K562 (cell line): ENCODE measurements around the gene LIMS1. TPM values are rescaled to one million over a fixed set of nuclear protein-coding genes. Genes with fewer than 3 reads are reported as not detected.

Experiments used
- ADNP ChIP-seq: fragments of 200-800 bp; sonication (Bioruptor generic); IDR thresholded peaks from 2 replicates; pipeline ENCODE4 v1.6.1; 2016; ENCODE audit warnings: missing genetic modification characterization, missing compliant biosample characterization
- BRD4 ChIP-seq: fragments of 200-600 bp; sonication (generic); IDR thresholded peaks from 2 replicates; pipeline ENCODE4 v1.6.1; 2017; ENCODE audit warnings: inconsistent platforms
- CEBPG ChIP-seq, 3 experiments: fragments of 200-800 bp in 1 of 3; sonication (Bioruptor generic) in 1 of 3; sonication (generic) in 1 of 3; formaldehyde crosslinking in 1 of 3; IDR thresholded peaks in 2 of 3; conservative IDR thresholded peaks in 1 of 3; 2 replicates each; pipeline versions ENCODE4 v1.6.1 to v1.8.0; 2016 to 2022; ENCODE audit warnings: missing compliant biosample characterization in 2 of 3, missing genetic modification characterization in 2 of 3, mild to moderate bottlenecking in 1 of 3, missing genetic modification reagents in 1 of 3
- IRF1 ChIP-seq: sonication (generic); formaldehyde crosslinking; IDR thresholded peaks from 2 replicates; pipeline ENCODE4 v1.8.0; 2022; ENCODE audit warnings: missing genetic modification reagents, mild to moderate bottlenecking, borderline replicate concordance
- NFATC3 ChIP-seq: fragments of 450-650 bp; IDR thresholded peaks from 2 replicates; pipeline ENCODE4 v1.6.1; 2017; ENCODE audit warnings: mild to moderate bottlenecking
- PTRF ChIP-seq: fragments of 450-650 bp; IDR thresholded peaks from 2 replicates; pipeline ENCODE4 v1.6.1; 2016; ENCODE audit warnings: mild to moderate bottlenecking, missing genetic modification characterization, missing compliant biosample characterization
- RBM34 ChIP-seq: fragments of 200-400 bp; formaldehyde crosslinking; IDR thresholded peaks from 2 replicates; pipeline ENCODE4 v1.6.1; 2018; ENCODE audit warnings: low read length, borderline replicate concordance; ENCODE audit not compliant: insufficient read depth
- RFX7 ChIP-seq: fragments of 250-450 bp; sonication (Bioruptor Pico); IDR thresholded peaks from 2 replicates; pipeline ENCODE4 v1.5.1; 2021; ENCODE audit warnings: mild to moderate bottlenecking
- SMARCA5 ChIP-seq: fragments of 450-650 bp; IDR thresholded peaks from 2 replicates; pipeline ENCODE4 v1.6.1; 2016
- ZBTB1 ChIP-seq: sonication (generic); formaldehyde crosslinking; IDR thresholded peaks from 2 replicates; pipeline ENCODE4 v1.8.1; 2023; ENCODE audit warnings: missing genetic modification reagents, low read depth, mild to moderate bottlenecking, borderline replicate concordance
- ZBTB12 ChIP-seq: fragments of 250-450 bp; sonication (Bioruptor Pico); IDR thresholded peaks from 2 replicates; pipeline ENCODE4 v1.4.0; 2020
- ZHX1 ChIP-seq: fragments of 150-350 bp; conservative IDR thresholded peaks from 2 replicates; pipeline ENCODE4 v1.6.1; 2014; ENCODE audit warnings: low read length
- ZKSCAN8 ChIP-seq: fragments of 200-800 bp; sonication (Bioruptor generic); IDR thresholded peaks from 2 replicates; pipeline ENCODE4 v1.6.1; 2016; ENCODE audit warnings: missing genetic modification characterization, missing compliant biosample characterization
- ZNF197 ChIP-seq: fragments of 200-800 bp; sonication (Bioruptor generic); IDR thresholded peaks from 2 replicates; pipeline ENCODE4 v1.6.1; 2016; ENCODE audit warnings: low read depth, missing genetic modification characterization, missing compliant biosample characterization
- ZNF354B ChIP-seq: fragments of 250-450 bp; sonication (Bioruptor Pico); IDR thresholded peaks from 2 replicates; pipeline ENCODE4 v1.4.0; 2020
- ZNF408 ChIP-seq: fragments of 250-450 bp; sonication (Bioruptor Pico); IDR thresholded peaks from 2 replicates; pipeline ENCODE4 v1.4.0; 2020; ENCODE audit warnings: low read depth, mild to moderate bottlenecking, moderate library complexity
- ZNF592 ChIP-seq: fragments of 450-650 bp; IDR thresholded peaks from 2 replicates; pipeline ENCODE4 v1.6.1; 2017; ENCODE audit warnings: antibody characterized with exemption, mild to moderate bottlenecking
- ZNF695 ChIP-seq: fragments of 450-650 bp; formaldehyde crosslinking; IDR thresholded peaks from 2 replicates; pipeline ENCODE4 v1.4.0; 2020; ENCODE audit warnings: mild to moderate bottlenecking, moderate library complexity
- polyA plus RNA-seq, 8 experiments: library from polyadenylated mRNA; depleted of rRNA in 4 of 8; stranded (reverse) in 5 of 8; unstranded in 3 of 8; fragments of >200 nt; fragmentation: Nextera tagmentation in 2 of 8; fragmentation: Illumina TruSeq in 1 of 8; extraction: Ambion mirVana in 2 of 8; extraction: Trizol in 1 of 8; gene quantifications; 2 replicates each; pipeline versions ENCODE4 v1.2.1 to v1.2.3, GENCODE V29; 2011 to 2014; ENCODE audit warnings: inconsistent platforms in 1 of 8, missing spikeins in 1 of 8
- total RNA-seq, 7 experiments: library from RNA; depleted of rRNA in 6 of 7; stranded (reverse); fragments of >200 nt in 6 of 7; fragmentation: Illumina TruSeq in 2 of 7; extraction: Trizol in 2 of 7; gene quantifications; 2 replicates each; pipeline versions ENCODE4 v1.2.1 to v1.2.3, GENCODE V29; 2011 to 2021; ENCODE audit warnings: low replicate concordance in 1 of 7

Gene LIMS1
- total and polyA plus RNA-seq, 9 of the 15 experiments (the other 6 are each of a cell fraction or from before 2014, with no cell fraction given) = 52.8 to 134 (median 81.0) TPM

GRCh38 chr2:108719149-108720044 lies 185.1 kb downstream of the LIMS1 start, which contains the start of gene RANBP2 (continued):
- TF ChIP-seq ZHX1 (0 out of 2 replicates have a peak, but pooled peaks have one; percentile 68), ZBTB1 (CRISPR knock-in tag) (peak; percentile 29; the same call in 1 of the 2 replicates), SMARCA5 (no peak), ZNF592 (peak; percentile 99), CEBPG (CRISPR knock-in tag; IDR thresholded peaks at IDR 0.05) (peak; percentile 46; the same call in 1 of the 2 replicates), CEBPG (tag; conservative IDR thresholded peaks at IDR 0.05 in 1 of 2, IDR thresholded peaks at IDR 0.05 in 1 of 2) (no peak), PTRF (tag) (no peak), RBM34 (no peak), ZBTB12 (CRISPR knock-in tag) (peak; percentile 99), ZNF354B (CRISPR knock-in tag) (no peak), ZNF197 (CRISPR knock-in tag) (no peak), NFATC3 (no peak), ZNF408 (CRISPR knock-in tag) (no peak), ADNP (no peak), BRD4 (peak; percentile 60; the same call in 1 of the 2 replicates), ZKSCAN8 (CRISPR knock-in tag) (peak; percentile 73), RFX7 (CRISPR knock-in tag) (no peak), IRF1 (CRISPR knock-in tag) (no peak), ZNF695 (CRISPR knock-in tag) (no peak)
